NCI-H1105 treated with DMSO at 0.1 percent for 48 hours (cell line): Measurements from ENCODE around the gene SGCE.

ENCODE experiments used
- DNase-seq: peaks from one replicate; lab custom pipeline; 2025; lab: John Stamatoyannopoulos, UW

SGCE gene

GRCh38 chr7:94565247-94565894 is 90.6 kb downstream of the SGCE start:
- DNase-seq = no peak

GRCh38 chr7:94562525-94562924 is 93.4 kb downstream of the SGCE start:
- no peak for DNase-seq

GRCh38 chr7:94561841-94562514 is 94.0 kb downstream of the SGCE start:
- DNase-seq = no peak

- DNase-seq = no peak
These were observed 96.0 kb downstream of the SGCE start for GRCh38 chr7:94559972-94560371.

- no peak for DNase-seq
These were observed 98.7 kb downstream of the SGCE start for GRCh38 chr7:94557215-94557614.

GRCh38 chr7:94556028-94556427 is 99.9 kb downstream of the SGCE start:
- no peak for DNase-seq

GRCh38 chr7:94547126-94547525 is 108.8 kb downstream of the SGCE start:
- no peak for DNase-seq

- no peak for DNase-seq
These were observed 115.5 kb downstream of the SGCE start for GRCh38 chr7:94540428-94540827.
